GM12892 (cell line): Measurements from ENCODE around the gene ARHGAP22.

Source experiments
- POLR2A ChIP-seq: IDR thresholded peaks from 2 replicates; pipeline ENCODE4 v1.6.1; 2011; ENCODE audit warnings: low read depth, low read length, control low read depth
- POLR2AphosphoS5 ChIP-seq: IDR thresholded peaks from 2 replicates; pipeline ENCODE4 v1.6.1; 2011; ENCODE audit warnings: low read depth, low read length, control low read depth
- TAF1 ChIP-seq: IDR thresholded peaks from 2 replicates; pipeline ENCODE4 v1.6.1; 2011; ENCODE audit warnings: low read depth, mild to moderate bottlenecking, control low read depth, low read length, borderline replicate concordance

GRCh38 chr10:48466611-48467240 lies 138.1 kb downstream of the ARHGAP22 start:
- TF ChIP-seq POLR2A (no peak), TAF1 (no peak), POLR2AphosphoS5 (no peak)
